Prostate gland (tissue), 2 donors: ENCODE data around the gene INPP5K.

ENCODE experiments used
- POLR2AphosphoS5 ChIP-seq: sonication (generic); formaldehyde crosslinking; IDR thresholded peaks from one replicate; pipeline ENCODE4 v1.6.1; 2017; ENCODE audit warnings: antibody characterized with exemption
- TF ChIP-seq, protein P1 (sequence below), 4 experiments: fragments of 200-600 bp in 2 of 4; fragments of 450-650 bp in 2 of 4; sonication (generic) in 2 of 4; IDR thresholded peaks; 1 replicate in 3 of 4; 2 replicates in 1 of 4; pipeline ENCODE4 v1.5.1; 2016 to 2019; ENCODE audit warnings: antibody characterized with exemption in 4 of 4, mild to moderate bottlenecking in 2 of 4, moderate library complexity in 2 of 4

DNA sequence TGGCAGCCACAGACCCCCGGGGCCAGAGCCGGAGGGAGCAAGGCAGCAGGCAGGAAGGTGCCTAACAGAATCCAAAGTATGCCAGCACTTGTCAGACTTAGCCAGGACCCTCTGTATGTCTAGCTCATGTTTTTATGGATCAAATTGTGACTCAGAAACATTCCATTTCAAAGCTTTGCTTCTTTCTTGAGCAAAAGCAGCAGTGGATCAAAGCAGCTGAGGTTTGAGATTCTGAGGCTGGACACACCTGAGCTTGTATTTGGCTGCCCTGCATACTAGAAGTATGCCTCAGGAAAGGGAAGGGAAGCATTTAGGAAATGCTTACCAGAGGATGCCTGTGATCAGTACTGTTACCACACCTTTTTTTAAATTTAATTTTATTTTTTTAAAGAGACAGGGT is 18.2 kb downstream of the INPP5K start:
- TF ChIP-seq, protein P1, sequence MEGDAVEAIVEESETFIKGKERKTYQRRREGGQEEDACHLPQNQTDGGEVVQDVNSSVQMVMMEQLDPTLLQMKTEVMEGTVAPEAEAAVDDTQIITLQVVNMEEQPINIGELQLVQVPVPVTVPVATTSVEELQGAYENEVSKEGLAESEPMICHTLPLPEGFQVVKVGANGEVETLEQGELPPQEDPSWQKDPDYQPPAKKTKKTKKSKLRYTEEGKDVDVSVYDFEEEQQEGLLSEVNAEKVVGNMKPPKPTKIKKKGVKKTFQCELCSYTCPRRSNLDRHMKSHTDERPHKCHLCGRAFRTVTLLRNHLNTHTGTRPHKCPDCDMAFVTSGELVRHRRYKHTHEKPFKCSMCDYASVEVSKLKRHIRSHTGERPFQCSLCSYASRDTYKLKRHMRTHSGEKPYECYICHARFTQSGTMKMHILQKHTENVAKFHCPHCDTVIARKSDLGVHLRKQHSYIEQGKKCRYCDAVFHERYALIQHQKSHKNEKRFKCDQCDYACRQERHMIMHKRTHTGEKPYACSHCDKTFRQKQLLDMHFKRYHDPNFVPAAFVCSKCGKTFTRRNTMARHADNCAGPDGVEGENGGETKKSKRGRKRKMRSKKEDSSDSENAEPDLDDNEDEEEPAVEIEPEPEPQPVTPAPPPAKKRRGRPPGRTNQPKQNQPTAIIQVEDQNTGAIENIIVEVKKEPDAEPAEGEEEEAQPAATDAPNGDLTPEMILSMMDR (IDR thresholded peaks at IDR 0.05), result no peak
- no peak for TF ChIP-seq POLR2AphosphoS5
